Measurements from ENCODE around the gene DIAPH2. TPM values are rescaled to one million over a fixed set of nuclear protein-coding genes. Genes with fewer than 3 reads are reported as not detected.

DIAPH2 gene
- total RNA-seq, 4 donors from 2014 or later = 10.3 to 36.6 (median 17.9) TPM

DNA sequence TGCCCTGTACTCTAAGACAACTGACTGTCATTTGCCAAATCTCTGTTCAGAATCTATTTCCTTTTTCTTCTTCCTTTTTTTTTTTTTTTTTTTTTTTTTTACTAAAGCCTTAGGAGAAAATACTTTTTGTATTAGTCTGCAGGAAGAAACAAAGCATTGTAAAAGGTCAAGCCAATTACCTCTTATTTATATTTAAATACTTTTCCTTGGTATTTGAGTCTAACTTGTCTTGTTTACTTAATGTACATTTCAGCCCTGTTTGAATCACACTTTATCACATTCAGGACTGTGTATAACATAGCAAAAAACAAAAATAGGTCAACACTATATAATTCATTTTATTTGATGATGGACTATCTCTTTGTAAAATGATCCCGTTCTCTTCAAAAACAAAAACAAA lies 461.3 kb downstream of the DIAPH2 start:
- Histone ChIP-seq H3K4me1 (no peaks in the 10 kb centered on the region), H3K4me3 (no peak overlapping the region), H3K27ac (no peak overlapping the region), H3K36me3 (no peaks in the 10 kb centered on the region), H3K27me3 (no peaks in the 10 kb centered on the region), H3K9me3 (no peaks in the 10 kb centered on the region)
- intact Hi-C loops (cut with DNase I) = no loop called here
- TF ChIP-seq, protein P1, sequence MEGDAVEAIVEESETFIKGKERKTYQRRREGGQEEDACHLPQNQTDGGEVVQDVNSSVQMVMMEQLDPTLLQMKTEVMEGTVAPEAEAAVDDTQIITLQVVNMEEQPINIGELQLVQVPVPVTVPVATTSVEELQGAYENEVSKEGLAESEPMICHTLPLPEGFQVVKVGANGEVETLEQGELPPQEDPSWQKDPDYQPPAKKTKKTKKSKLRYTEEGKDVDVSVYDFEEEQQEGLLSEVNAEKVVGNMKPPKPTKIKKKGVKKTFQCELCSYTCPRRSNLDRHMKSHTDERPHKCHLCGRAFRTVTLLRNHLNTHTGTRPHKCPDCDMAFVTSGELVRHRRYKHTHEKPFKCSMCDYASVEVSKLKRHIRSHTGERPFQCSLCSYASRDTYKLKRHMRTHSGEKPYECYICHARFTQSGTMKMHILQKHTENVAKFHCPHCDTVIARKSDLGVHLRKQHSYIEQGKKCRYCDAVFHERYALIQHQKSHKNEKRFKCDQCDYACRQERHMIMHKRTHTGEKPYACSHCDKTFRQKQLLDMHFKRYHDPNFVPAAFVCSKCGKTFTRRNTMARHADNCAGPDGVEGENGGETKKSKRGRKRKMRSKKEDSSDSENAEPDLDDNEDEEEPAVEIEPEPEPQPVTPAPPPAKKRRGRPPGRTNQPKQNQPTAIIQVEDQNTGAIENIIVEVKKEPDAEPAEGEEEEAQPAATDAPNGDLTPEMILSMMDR (IDR thresholded peaks at IDR 0.05) = no peak
- no peak for TF ChIP-seq POLR2A (IDR thresholded peaks at IDR 0.05)
- DNase-seq = no peak
- WGBS, 2 donors = 83 to 93% methylated on average over 1 of the region's 1 CpG

DNA sequence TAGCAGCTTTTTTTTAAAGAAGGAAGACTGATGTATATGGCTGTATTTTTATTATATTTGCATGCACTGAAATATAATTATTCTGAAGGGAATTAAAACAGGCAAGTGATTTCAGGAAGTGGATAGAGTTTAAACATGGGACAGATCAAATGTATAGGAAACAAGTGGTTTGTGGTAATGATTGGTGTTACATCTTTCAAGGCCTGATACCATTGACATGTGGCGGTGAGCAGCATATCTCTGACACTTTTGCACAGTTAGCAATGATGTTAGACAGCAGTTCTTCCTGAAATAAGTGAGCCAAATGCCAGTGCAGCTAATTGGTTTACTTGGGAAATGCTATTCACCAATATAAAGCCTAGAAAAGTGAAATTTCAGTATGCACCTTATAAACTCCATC lies 471.2 kb downstream of the DIAPH2 start:
- intact Hi-C loops (cut with DNase I) = no loop called here
- H3K27ac ChIP-seq = no peak overlapping the region
- 46 to 75% methylated on average over 1 of the region's 1 CpG for WGBS, 2 donors
- no peaks in the 10 kb centered on the region for H3K36me3 ChIP-seq
- H3K27me3 ChIP-seq = peaks cover 0 to 3% (median 0%) of the 10 kb centered on the region in 4 donors
- H3K4me1 ChIP-seq = no peaks in the 10 kb centered on the region
- no peak overlapping the region for H3K4me3 ChIP-seq
- TF ChIP-seq, protein P1 (IDR thresholded peaks at IDR 0.05) = no peak
- no peak for TF ChIP-seq POLR2A (IDR thresholded peaks at IDR 0.05)
- H3K9me3 ChIP-seq = no peaks in the 10 kb centered on the region
- no peak for DNase-seq

DNA sequence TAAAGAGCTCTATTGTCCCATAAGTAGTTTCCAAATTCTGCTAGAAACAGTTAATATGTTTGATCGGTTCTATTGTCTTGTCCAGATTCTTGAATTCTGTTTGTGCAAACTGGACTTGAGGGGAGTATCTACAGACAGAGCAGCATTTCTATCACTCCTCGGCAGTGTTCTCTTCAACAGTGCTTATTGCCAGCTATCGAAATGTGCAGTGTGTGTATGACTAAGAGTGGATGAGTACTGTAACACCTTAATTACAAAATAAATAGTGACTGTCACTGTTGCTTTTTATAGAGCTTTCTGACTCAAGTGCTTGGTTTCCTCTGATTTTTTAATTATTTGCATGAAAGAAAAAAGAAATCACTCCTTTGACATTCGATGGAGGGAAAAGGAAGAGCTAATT lies 473.6 kb downstream of the DIAPH2 start:
- Histone ChIP-seq H3K36me3 (no peaks in the 10 kb centered on the region), H3K27ac (no peak overlapping the region), H3K4me3 (no peak overlapping the region), H3K4me1 (no peaks in the 10 kb centered on the region), H3K9me3 (no peaks in the 10 kb centered on the region), H3K27me3 (no peaks in the 10 kb centered on the region)
- WGBS, 2 donors = 65 to 73% methylated on average over 4 of the region's 4 CpGs
- intact Hi-C loops (cut with DNase I) = no loop called here
- no peak for TF ChIP-seq POLR2A (IDR thresholded peaks at IDR 0.05)
- TF ChIP-seq, protein P1 (IDR thresholded peaks at IDR 0.05) = no peak
- DNase-seq = no peak

DNA sequence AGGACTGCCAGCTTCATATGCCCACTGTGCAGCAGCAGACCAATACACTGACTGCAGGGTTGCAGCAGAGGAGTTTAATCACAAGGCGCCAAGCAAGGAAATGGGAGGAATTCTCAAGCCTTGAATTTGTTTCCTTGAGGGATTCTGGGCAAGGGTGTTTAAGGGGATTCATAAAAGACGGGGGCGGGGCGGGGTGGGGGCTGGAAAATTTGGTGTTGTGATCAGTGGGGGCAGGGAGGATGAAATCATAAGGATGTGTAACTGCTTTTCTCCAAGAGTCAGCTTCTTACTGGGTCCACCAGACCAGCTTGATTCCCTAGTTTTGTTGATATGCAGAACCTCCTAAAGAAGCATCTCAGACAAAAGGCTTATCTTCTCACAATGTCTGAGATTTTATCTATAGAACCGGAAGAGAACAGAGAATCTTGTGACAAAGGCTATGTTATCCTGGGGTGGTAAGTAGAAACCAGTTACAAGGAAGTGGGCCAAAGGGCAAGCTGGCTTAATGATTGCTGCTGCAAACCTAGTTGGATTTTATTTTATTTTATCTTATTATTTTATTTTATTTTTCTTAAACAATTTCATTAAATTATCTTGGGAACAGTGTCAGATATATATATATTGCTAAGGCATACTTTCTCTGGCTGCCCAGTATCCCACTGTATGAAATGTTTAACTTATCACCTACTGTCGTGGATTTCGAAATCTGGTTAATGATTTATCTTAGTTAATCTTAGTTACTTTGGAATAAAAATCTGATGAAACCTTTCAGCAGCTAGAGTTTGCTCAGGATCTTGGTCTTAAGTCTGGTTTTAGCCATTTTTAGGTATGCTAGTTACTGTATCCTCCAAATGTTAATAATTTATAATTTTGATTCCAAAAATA lies 475.5 kb downstream of the DIAPH2 start:
- H3K4me1 ChIP-seq = no peaks in the 10 kb centered on the region
- intact Hi-C loops (cut with DNase I) = no loop called here
- no peaks in the 10 kb centered on the region for H3K27me3 ChIP-seq
- no peak overlapping the region for H3K27ac ChIP-seq
- H3K9me3 ChIP-seq = no peaks in the 10 kb centered on the region
- TF ChIP-seq, protein P1 (IDR thresholded peaks at IDR 0.05) = no peak
- no peak for TF ChIP-seq POLR2A (IDR thresholded peaks at IDR 0.05)
- 64 to 89% methylated on average over 5 to 7 of the region's 7 CpGs for whole genome bisulfite sequencing, 2 donors
- H3K36me3 ChIP-seq = no peaks in the 10 kb centered on the region
- no peak overlapping the region for H3K4me3 ChIP-seq
- no peak for DNase-seq

DNA sequence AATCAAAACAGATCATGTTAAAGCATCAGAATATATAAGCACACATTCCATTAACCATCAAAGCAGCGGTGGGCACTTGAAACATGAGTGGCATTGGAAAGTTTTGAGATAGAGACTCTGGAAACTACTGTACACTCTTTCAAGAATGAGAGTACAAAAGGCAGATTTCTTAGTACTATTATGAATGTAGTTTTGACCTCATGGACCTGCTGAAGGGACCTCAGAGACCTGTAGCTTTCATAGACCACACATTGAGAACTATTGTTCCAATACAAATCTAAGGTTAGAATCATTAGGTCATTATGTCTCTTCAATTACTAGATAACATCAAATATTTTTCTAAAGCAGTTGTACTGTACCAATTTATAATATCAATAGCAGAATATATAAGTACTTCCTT lies 482.7 kb downstream of the DIAPH2 start:
- DNase-seq = no peak
- Histone ChIP-seq H3K9me3 (no peaks in the 10 kb centered on the region), H3K27ac (no peak overlapping the region), H3K4me1 (no peaks in the 10 kb centered on the region), H3K36me3 (no peaks in the 10 kb centered on the region), H3K27me3 (no peaks in the 10 kb centered on the region), H3K4me3 (no peak overlapping the region)
- WGBS, 2 donors = 85 to 89% methylated on average over 1 of the region's 1 CpG
- intact Hi-C loops (cut with DNase I) = no loop called here
- TF ChIP-seq, protein P1 (IDR thresholded peaks at IDR 0.05) = no peak
- no peak for TF ChIP-seq POLR2A (IDR thresholded peaks at IDR 0.05)

Measured in esophagus squamous epithelium (tissue), 5 donors.